Measurements from ENCODE around the gene NEAT1. TPM values are rescaled to one million over a fixed set of nuclear protein-coding genes. Genes with fewer than 3 reads are reported as not detected.

NEAT1 gene
- total and polyA plus RNA-seq, 2 experiments from 2014 or later, result 5.3 to 7.2 TPM

DNA sequence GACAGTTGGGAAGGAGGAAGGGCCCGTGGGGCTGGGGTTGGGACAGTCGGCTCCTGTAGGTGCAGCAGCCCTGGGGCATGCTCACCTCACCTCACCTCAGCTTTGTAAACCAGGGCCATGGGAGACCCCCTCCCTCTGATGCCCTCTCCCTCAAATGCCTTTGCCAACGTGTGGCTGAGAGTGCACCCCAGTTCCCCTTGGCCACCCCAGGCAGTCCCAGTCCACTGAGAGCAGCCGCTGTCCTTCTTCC, 4.2 kb upstream of the NEAT1 start:
- no peaks in the 10 kb centered on the region for H3K9me2 ChIP-seq (ENCODE audit: insufficient read depth)
- peak overlapping the region; percentile 93 for H3K27ac ChIP-seq (ENCODE audit: low read depth)
- no peak overlapping the region for H2AFZ ChIP-seq
- peaks cover 3% of the 10 kb centered on the region; the same call in 1 of the 2 replicates for H3K79me2 ChIP-seq (replicated peaks; ENCODE audit: insufficient read depth)
- Mint-ChIP-seq H3K9me3 (no peaks in the 10 kb centered on the region; the same call in 2 of the 3 replicates), H3K27ac (peak overlapping the region; percentile 100), H3K36me3 (ENCODE audit: low read depth) (no peaks in the 10 kb centered on the region; the same call in 2 of the 3 replicates), H3K4me3 (peak overlapping the region; percentile 58), H3K27me3 (ENCODE audit: insufficient read depth, low read depth, poor library complexity) (peaks cover 37% of the 10 kb centered on the region), H3K4me1 (peaks cover 64% of the 10 kb centered on the region)
- H3K27me3 ChIP-seq (ENCODE audit: insufficient read depth), result no peaks in the 10 kb centered on the region
- H3K4me1 ChIP-seq (ENCODE audit: insufficient read depth), result peaks cover 61% of the 10 kb centered on the region
- H3F3A ChIP-seq (replicated peaks; ENCODE audit: low read depth), result peaks cover 34% of the 10 kb centered on the region
- no peak for DNase-seq (ENCODE audit: low spot score)
- no peaks in the 10 kb centered on the region for H3K36me3 ChIP-seq (ENCODE audit: insufficient read depth)
- TF ChIP-seq ZNF114 (CRISPR knock-in tag; IDR thresholded peaks at IDR 0.05), result no peak
- TF ChIP-seq, protein P1, sequence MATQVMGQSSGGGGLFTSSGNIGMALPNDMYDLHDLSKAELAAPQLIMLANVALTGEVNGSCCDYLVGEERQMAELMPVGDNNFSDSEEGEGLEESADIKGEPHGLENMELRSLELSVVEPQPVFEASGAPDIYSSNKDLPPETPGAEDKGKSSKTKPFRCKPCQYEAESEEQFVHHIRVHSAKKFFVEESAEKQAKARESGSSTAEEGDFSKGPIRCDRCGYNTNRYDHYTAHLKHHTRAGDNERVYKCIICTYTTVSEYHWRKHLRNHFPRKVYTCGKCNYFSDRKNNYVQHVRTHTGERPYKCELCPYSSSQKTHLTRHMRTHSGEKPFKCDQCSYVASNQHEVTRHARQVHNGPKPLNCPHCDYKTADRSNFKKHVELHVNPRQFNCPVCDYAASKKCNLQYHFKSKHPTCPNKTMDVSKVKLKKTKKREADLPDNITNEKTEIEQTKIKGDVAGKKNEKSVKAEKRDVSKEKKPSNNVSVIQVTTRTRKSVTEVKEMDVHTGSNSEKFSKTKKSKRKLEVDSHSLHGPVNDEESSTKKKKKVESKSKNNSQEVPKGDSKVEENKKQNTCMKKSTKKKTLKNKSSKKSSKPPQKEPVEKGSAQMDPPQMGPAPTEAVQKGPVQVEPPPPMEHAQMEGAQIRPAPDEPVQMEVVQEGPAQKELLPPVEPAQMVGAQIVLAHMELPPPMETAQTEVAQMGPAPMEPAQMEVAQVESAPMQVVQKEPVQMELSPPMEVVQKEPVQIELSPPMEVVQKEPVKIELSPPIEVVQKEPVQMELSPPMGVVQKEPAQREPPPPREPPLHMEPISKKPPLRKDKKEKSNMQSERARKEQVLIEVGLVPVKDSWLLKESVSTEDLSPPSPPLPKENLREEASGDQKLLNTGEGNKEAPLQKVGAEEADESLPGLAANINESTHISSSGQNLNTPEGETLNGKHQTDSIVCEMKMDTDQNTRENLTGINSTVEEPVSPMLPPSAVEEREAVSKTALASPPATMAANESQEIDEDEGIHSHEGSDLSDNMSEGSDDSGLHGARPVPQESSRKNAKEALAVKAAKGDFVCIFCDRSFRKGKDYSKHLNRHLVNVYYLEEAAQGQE (IDR thresholded peaks at IDR 0.05; ENCODE audit: unreplicated experiment), result no peak
- TF ChIP-seq POLR2AphosphoS5 (IDR thresholded peaks at IDR 0.05; ENCODE audit: low read depth), result no peak
- TF ChIP-seq, protein P2, sequence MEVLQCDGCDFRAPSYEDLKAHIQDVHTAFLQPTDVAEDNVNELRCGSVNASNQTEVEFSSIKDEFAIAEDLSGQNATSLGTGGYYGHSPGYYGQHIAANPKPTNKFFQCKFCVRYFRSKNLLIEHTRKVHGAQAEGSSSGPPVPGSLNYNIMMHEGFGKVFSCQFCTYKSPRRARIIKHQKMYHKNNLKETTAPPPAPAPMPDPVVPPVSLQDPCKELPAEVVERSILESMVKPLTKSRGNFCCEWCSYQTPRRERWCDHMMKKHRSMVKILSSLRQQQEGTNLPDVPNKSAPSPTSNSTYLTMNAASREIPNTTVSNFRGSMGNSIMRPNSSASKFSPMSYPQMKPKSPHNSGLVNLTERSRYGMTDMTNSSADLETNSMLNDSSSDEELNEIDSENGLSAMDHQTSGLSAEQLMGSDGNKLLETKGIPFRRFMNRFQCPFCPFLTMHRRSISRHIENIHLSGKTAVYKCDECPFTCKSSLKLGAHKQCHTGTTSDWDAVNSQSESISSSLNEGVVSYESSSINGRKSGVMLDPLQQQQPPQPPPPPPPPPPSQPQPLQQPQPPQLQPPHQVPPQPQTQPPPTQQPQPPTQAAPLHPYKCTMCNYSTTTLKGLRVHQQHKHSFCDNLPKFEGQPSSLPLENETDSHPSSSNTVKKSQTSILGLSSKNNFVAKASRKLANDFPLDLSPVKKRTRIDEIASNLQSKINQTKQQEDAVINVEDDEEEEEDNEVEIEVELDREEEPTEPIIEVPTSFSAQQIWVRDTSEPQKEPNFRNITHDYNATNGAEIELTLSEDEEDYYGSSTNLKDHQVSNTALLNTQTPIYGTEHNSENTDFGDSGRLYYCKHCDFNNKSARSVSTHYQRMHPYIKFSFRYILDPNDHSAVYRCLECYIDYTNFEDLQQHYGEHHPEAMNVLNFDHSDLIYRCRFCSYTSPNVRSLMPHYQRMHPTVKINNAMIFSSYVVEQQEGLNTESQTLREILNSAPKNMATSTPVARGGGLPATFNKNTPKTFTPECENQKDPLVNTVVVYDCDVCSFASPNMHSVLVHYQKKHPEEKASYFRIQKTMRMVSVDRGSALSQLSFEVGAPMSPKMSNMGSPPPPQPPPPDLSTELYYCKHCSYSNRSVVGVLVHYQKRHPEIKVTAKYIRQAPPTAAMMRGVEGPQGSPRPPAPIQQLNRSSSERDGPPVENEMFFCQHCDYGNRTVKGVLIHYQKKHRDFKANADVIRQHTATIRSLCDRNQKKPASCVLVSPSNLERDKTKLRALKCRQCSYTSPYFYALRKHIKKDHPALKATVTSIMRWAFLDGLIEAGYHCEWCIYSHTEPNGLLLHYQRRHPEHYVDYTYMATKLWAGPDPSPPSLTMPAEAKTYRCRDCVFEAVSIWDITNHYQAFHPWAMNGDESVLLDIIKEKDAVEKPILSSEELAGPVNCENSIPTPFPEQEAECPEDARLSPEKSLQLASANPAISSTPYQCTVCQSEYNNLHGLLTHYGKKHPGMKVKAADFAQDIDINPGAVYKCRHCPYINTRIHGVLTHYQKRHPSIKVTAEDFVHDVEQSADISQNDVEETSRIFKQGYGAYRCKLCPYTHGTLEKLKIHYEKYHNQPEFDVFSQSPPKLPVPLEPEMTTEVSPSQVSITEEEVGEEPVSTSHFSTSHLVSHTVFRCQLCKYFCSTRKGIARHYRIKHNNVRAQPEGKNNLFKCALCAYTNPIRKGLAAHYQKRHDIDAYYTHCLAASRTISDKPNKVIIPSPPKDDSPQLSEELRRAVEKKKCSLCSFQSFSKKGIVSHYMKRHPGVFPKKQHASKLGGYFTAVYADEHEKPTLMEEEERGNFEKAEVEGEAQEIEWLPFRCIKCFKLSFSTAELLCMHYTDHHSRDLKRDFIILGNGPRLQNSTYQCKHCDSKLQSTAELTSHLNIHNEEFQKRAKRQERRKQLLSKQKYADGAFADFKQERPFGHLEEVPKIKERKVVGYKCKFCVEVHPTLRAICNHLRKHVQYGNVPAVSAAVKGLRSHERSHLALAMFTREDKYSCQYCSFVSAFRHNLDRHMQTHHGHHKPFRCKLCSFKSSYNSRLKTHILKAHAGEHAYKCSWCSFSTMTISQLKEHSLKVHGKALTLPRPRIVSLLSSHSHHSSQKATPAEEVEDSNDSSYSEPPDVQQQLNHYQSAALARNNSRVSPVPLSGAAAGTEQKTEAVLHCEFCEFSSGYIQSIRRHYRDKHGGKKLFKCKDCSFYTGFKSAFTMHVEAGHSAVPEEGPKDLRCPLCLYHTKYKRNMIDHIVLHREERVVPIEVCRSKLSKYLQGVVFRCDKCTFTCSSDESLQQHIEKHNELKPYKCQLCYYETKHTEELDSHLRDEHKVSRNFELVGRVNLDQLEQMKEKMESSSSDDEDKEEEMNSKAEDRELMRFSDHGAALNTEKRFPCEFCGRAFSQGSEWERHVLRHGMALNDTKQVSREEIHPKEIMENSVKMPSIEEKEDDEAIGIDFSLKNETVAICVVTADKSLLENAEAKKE (CRISPR knock-in tag; IDR thresholded peaks at IDR 0.05), result no peak
- TF ChIP-seq, protein P3, sequence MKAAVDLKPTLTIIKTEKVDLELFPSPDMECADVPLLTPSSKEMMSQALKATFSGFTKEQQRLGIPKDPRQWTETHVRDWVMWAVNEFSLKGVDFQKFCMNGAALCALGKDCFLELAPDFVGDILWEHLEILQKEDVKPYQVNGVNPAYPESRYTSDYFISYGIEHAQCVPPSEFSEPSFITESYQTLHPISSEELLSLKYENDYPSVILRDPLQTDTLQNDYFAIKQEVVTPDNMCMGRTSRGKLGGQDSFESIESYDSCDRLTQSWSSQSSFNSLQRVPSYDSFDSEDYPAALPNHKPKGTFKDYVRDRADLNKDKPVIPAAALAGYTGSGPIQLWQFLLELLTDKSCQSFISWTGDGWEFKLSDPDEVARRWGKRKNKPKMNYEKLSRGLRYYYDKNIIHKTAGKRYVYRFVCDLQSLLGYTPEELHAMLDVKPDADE (IDR thresholded peaks at IDR 0.05), result no peak
- no peak for TF ChIP-seq JUNB (IDR thresholded peaks at IDR 0.05; ENCODE audit: unreplicated experiment)
- TF ChIP-seq EZH2phosphoT487 (IDR thresholded peaks at IDR 0.05; ENCODE audit: unreplicated experiment), result no peak
- TF ChIP-seq NANOG (IDR thresholded peaks at IDR 0.05; ENCODE audit: borderline replicate concordance), result no peak
- TF ChIP-seq, protein P4, sequence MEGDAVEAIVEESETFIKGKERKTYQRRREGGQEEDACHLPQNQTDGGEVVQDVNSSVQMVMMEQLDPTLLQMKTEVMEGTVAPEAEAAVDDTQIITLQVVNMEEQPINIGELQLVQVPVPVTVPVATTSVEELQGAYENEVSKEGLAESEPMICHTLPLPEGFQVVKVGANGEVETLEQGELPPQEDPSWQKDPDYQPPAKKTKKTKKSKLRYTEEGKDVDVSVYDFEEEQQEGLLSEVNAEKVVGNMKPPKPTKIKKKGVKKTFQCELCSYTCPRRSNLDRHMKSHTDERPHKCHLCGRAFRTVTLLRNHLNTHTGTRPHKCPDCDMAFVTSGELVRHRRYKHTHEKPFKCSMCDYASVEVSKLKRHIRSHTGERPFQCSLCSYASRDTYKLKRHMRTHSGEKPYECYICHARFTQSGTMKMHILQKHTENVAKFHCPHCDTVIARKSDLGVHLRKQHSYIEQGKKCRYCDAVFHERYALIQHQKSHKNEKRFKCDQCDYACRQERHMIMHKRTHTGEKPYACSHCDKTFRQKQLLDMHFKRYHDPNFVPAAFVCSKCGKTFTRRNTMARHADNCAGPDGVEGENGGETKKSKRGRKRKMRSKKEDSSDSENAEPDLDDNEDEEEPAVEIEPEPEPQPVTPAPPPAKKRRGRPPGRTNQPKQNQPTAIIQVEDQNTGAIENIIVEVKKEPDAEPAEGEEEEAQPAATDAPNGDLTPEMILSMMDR (conservative IDR thresholded peaks at IDR 0.05; ENCODE audit: low read depth in 2 of 2), result no peak
- TF ChIP-seq STAT1 (IDR thresholded peaks at IDR 0.05; ENCODE audit: unreplicated experiment), result no peak
- TF ChIP-seq ZNF331 (CRISPR knock-in tag; IDR thresholded peaks at IDR 0.05; ENCODE audit: low read depth), result no peak
- no peak for TF ChIP-seq EZH2 (IDR thresholded peaks at IDR 0.05; ENCODE audit: low read depth, unreplicated experiment)
- no peak for TF ChIP-seq CREB1 (CRISPR knock-in tag; IDR thresholded peaks at IDR 0.05; ENCODE audit: low read depth)
- ATAC-seq, result no peak; the same call in 2 of the 3 replicates
- peak overlapping the region; percentile 59 for H3K4me2 ChIP-seq
- H3K4me3 ChIP-seq, result peak overlapping the region; percentile 15; the same call in 1 of the 2 replicates
- H4K20me1 ChIP-seq (replicated peaks; ENCODE audit: insufficient read depth), result no peaks in the 10 kb centered on the region

Data from GM23338 (cell line).